CD14-positive monocyte (primary cell): ENCODE measurements around the gene MRPL4. TPM values are rescaled to one million over a fixed set of nuclear protein-coding genes. Genes with fewer than 3 reads are reported as not detected.
A peak's percentile ranks its signal among the peaks of the same experiment; 100 is the strongest.

Experiments
- DNase-seq, 3 donors: peaks; one replicate each; pipeline ENCODE4 v3.0.0-alpha.2; 2011 to 2022
- H2AFZ ChIP-seq: 2 replicates; pipeline ENCODE4 v1.6.0; 2012; ENCODE audit warnings: mild to moderate bottlenecking, low read depth, low read length, inconsistent platforms; ENCODE audit not compliant: insufficient read depth, poor library complexity, severe bottlenecking
- H3K27ac ChIP-seq, 2 donors: 1 replicate in 1 of 2; 2 replicates in 1 of 2; pipeline ENCODE4 v1.5.1; 2012 to 2013; ENCODE audit warnings: low read length in 2 of 2, control low read depth in 1 of 2, inconsistent platforms in 1 of 2, low read depth in 1 of 2, mild to moderate bottlenecking in 1 of 2
- H3K27me3 ChIP-seq, 2 donors: one replicate each; pipeline versions ENCODE4 v1.6.0 to v1.6.1; 2011 to 2013; ENCODE audit warnings: low read length in 2 of 2; ENCODE audit not compliant: control insufficient read depth in 2 of 2, insufficient read depth in 2 of 2
- H3K36me3 ChIP-seq, 2 donors: replicated peaks in 1 of 2; 1 replicate in 1 of 2; 2 replicates in 1 of 2; pipeline versions ENCODE4 v1.5.1 to v1.6.1; 2012 to 2013; ENCODE audit warnings: low read length in 2 of 2, control low read depth in 1 of 2, inconsistent platforms in 1 of 2, mild to moderate bottlenecking in 1 of 2; ENCODE audit not compliant: insufficient read depth in 2 of 2, control insufficient read depth in 1 of 2
- H3K4me1 ChIP-seq, 2 donors: 1 replicate in 1 of 2; 2 replicates in 1 of 2; pipeline versions ENCODE4 v1.5.1 to v1.6.1; 2012 to 2013; ENCODE audit warnings: low read length in 2 of 2, control low read depth in 1 of 2, inconsistent platforms in 1 of 2, mild to moderate bottlenecking in 1 of 2, moderate library complexity in 1 of 2; ENCODE audit not compliant: insufficient read depth in 2 of 2, control insufficient read depth in 1 of 2
- H3K4me2 ChIP-seq: replicated peaks from 2 replicates; pipeline ENCODE3; 2012; ENCODE audit warnings: low read length, moderate library complexity, mild to moderate bottlenecking; ENCODE audit not compliant: poor library complexity, severe bottlenecking; ENCODE audit errors: extremely low read depth
- H3K4me3 ChIP-seq, 3 experiments: fragments of 200-600 bp in 1 of 3; sonication (generic) in 1 of 3; replicated peaks in 1 of 3; 1 replicate in 2 of 3; 2 replicates in 1 of 3; pipeline ENCODE4 v1.5.1; 2011 to 2013; ENCODE audit warnings: low read length in 3 of 3, mild to moderate bottlenecking in 3 of 3, control low read depth in 2 of 3, low read depth in 2 of 3, inconsistent platforms in 1 of 3, moderate library complexity in 1 of 3
- H3K79me2 ChIP-seq: 2 replicates; pipeline ENCODE4 v1.6.0; 2012; ENCODE audit warnings: mild to moderate bottlenecking, control low read depth, inconsistent platforms, low read length, moderate library complexity; ENCODE audit not compliant: insufficient read depth
- H3K9ac ChIP-seq: 2 replicates; pipeline ENCODE4 v1.6.0; 2017; ENCODE audit warnings: low read length, mild to moderate bottlenecking; ENCODE audit not compliant: insufficient read depth, poor library complexity, severe bottlenecking
- H3K9me3 ChIP-seq, 2 donors: replicated peaks in 1 of 2; 1 replicate in 1 of 2; 2 replicates in 1 of 2; pipeline versions ENCODE4 v1.5.1 to v1.6.1; 2012 to 2013; ENCODE audit warnings: low read length in 2 of 2, control low read depth in 1 of 2; ENCODE audit not compliant: control insufficient read depth in 1 of 2, insufficient read depth in 1 of 2
- H4K20me1 ChIP-seq: 2 replicates; pipeline ENCODE4 v1.6.0; 2012; ENCODE audit warnings: mild to moderate bottlenecking, low read length, control low read depth, moderate library complexity; ENCODE audit not compliant: insufficient read depth
- H3K27ac Mint-ChIP-seq, 7 donors: one replicate each; pipeline ENCODE4 v1.8.0; 2020; ENCODE audit warnings: mild to moderate bottlenecking in 7 of 7, mixed read lengths in 7 of 7, moderate library complexity in 6 of 7, inconsistent platforms in 2 of 7
- H3K27me3 Mint-ChIP-seq, 3 donors: one replicate each; pipeline ENCODE4 v1.8.0; 2021 to 2022; ENCODE audit warnings: low read depth in 3 of 3, mild to moderate bottlenecking in 3 of 3, mixed read lengths in 3 of 3, moderate library complexity in 3 of 3, inconsistent platforms in 1 of 3
- H3K36me3 Mint-ChIP-seq, 2 donors: one replicate each; pipeline ENCODE4 v1.8.0; 2020; ENCODE audit warnings: mixed read lengths in 2 of 2, inconsistent platforms in 1 of 2, mild to moderate bottlenecking in 1 of 2
- H3K4me1 Mint-ChIP-seq: one replicate; pipeline ENCODE4 v1.8.0; 2020; ENCODE audit warnings: mild to moderate bottlenecking, mixed read lengths
- H3K4me3 Mint-ChIP-seq, 2 donors: one replicate each; pipeline ENCODE4 v1.8.0; 2020; ENCODE audit warnings: mild to moderate bottlenecking in 2 of 2, mixed read lengths in 2 of 2, moderate library complexity in 1 of 2
- H3K9me3 Mint-ChIP-seq, 7 donors: one replicate each; pipeline ENCODE4 v1.8.0; 2020 to 2022; ENCODE audit warnings: mixed read lengths in 7 of 7, mild to moderate bottlenecking in 6 of 7, moderate library complexity in 6 of 7, inconsistent platforms in 2 of 7
- CTCF ChIP-seq: fragments of 200-600 bp; IDR thresholded peaks from one replicate; pipeline ENCODE4 v1.8.0; 2022; ENCODE audit warnings: antibody characterized with exemption, mild to moderate bottlenecking
- WGBS: methylation state at CpG from one replicate; pipeline ENCODE4 v1.1.5; 2013; ENCODE audit warnings: missing lambda C conversion rate; ENCODE audit not compliant: insufficient coverage; 5-methylcytosine and 5-hydroxymethylcytosine counted together
- intact Hi-C, 2 donors: fragments of 100-400 bp; cut with micrococcal nuclease; formaldehyde crosslinking; loops; one replicate each; pipeline versions ENCODE4 v1.15.0 to v1.15.1; 2023
- polyA plus RNA-seq, 3 donors: library from polyadenylated mRNA; depleted of rRNA in 1 of 3; unstranded in 2 of 3; stranded (reverse) in 1 of 3; fragments of 300-500 nt in 2 of 3; fragments of >200 nt in 1 of 3; fragmentation: Illumina TruSeq in 2 of 3; gene quantifications; 1 replicate in 2 of 3; 2 replicates in 1 of 3; pipeline ENCODE4 v1.2.3, GENCODE V29; 2012 to 2021

The MRPL4 gene
- polyA plus RNA-seq, 3 donors: 20.4 to 40.2 (median 22.7) TPM

- H3K27me3 Mint-ChIP-seq: peaks cover 74 to 90% (median 86%) of the 10 kb centered on the region in 3 donors
- H4K20me1 ChIP-seq: peaks cover 16% of the 10 kb centered on the region
- TF ChIP-seq CTCF: no peak
- H3K27ac ChIP-seq: no peak overlapping the region
- peaks cover 97% of the 10 kb centered on the region in 2 donors for H3K4me1 ChIP-seq
- intact Hi-C loops: no loop called here
- peak; percentile 30 to 68 (median 61) for DNase-seq
- peak overlapping the region; percentile 73 for H2AFZ ChIP-seq
- peaks cover 0 to 51% (median 31%) of the 10 kb centered on the region in 7 donors for H3K9me3 Mint-ChIP-seq
- peak overlapping the region; percentile 75 to 94 for H3K4me3 Mint-ChIP-seq
- peaks cover 6 to 22% of the 10 kb centered on the region in 2 donors for H3K9me3 ChIP-seq
- peaks cover 2% of the 10 kb centered on the region in 2 donors for H3K36me3 ChIP-seq
- peak overlapping the region; percentile 78 for H3K4me2 ChIP-seq
- peak overlapping the region; percentile 33 for H3K9ac ChIP-seq
- no peaks in the 10 kb centered on the region for H3K79me2 ChIP-seq
- H3K27me3 ChIP-seq: peaks cover 36 to 83% of the 10 kb centered on the region in 2 donors
- peaks cover 20 to 27% of the 10 kb centered on the region in 2 donors for H3K36me3 Mint-ChIP-seq
- peak overlapping the region in 2 of 7 donors; percentile 19 to 66 for H3K27ac Mint-ChIP-seq
- peaks cover 87% of the 10 kb centered on the region for H3K4me1 Mint-ChIP-seq
- under 1% methylated on average over 57 of the region's 57 CpGs for WGBS
- H3K4me3 ChIP-seq: peak overlapping the region; percentile 12 to 74 (median 29)
Measured at GRCh38 chr19:10290876-10291553, 39.0 kb downstream of the MRPL4 start.

- Histone ChIP-seq H3K9me3 (peaks cover 6 to 22% of the 10 kb centered on the region in 2 donors), H3K4me2 (peak overlapping the region; percentile 78), H3K4me3 (peak overlapping the region; percentile 12 to 74 (median 29)), H4K20me1 (peaks cover 11% of the 10 kb centered on the region), H3K27ac (no peak overlapping the region), H3K9ac (no peak overlapping the region), H2AFZ (peak overlapping the region; percentile 73), H3K36me3 (no peaks in the 10 kb centered on the region), H3K4me1 (peaks cover 92 to 95% of the 10 kb centered on the region in 2 donors), H3K27me3 (peaks cover 37 to 88% of the 10 kb centered on the region in 2 donors), H3K79me2 (no peaks in the 10 kb centered on the region)
- 1% methylated on average over 47 of the region's 49 CpGs for WGBS
- intact Hi-C loops: no loop called here
- Mint-ChIP-seq H3K9me3 (peaks cover 0 to 53% (median 31%) of the 10 kb centered on the region in 7 donors), H3K4me3 (peak overlapping the region; percentile 75 to 94), H3K27ac (peak overlapping the region in 5 of 7 donors; percentile 15 to 90 (median 64)), H3K27me3 (peaks cover 76 to 96% (median 88%) of the 10 kb centered on the region in 3 donors), H3K36me3 (peaks cover 17 to 25% of the 10 kb centered on the region in 2 donors), H3K4me1 (peaks cover 80% of the 10 kb centered on the region)
- no peak for TF ChIP-seq CTCF
- no peak for DNase-seq
Measured at GRCh38 chr19:10291554-10292205, 39.7 kb downstream of the MRPL4 start.
